PC-9 (cell line): ENCODE data around the gene KREMEN1.

Experiments used
- CTCF ChIP-seq: fragments of 200-600 bp; sonication (generic); conservative IDR thresholded peaks from 2 replicates; pipeline ENCODE4 v1.6.1; 2017; ENCODE audit warnings: mixed run types, antibody characterized with exemption, mild to moderate bottlenecking, moderate library complexity
- EZH2 ChIP-seq: fragments of 200-600 bp; sonication (generic); IDR thresholded peaks from 2 replicates; pipeline ENCODE4 v1.8.0; 2017; ENCODE audit warnings: antibody characterized with exemption, low read depth

GRCh38 chr22:29044657-29045176, 28.1 kb upstream of the KREMEN1 start:
- TF ChIP-seq CTCF (no peak), EZH2 (no peak)
